Measurements from ENCODE around the gene CCDC34. TPM values are rescaled to one million over a fixed set of nuclear protein-coding genes. Genes with fewer than 3 reads are reported as not detected.

Gene CCDC34
- total and polyA plus RNA-seq, 2 of the 8 experiments (the other 6 are each of a cell fraction or from before 2014, with no cell fraction given) = 7.7 to 24.3 TPM

Other genes with a start within 250 kb of the CCDC34 start
- 57.6 and 61.7 TPM in 2 replicates for gene LGR4, start 109.6 kb upstream of the CCDC34 start, total RNA-seq (2021; fragmentation: NEBNext Ultra II Directional; extraction: Animal tissue kit (Norgen Biotek cat#: 25700))
- 21.9 and 26.6 TPM in 2 replicates for gene LGR4, start 109.6 kb upstream of the CCDC34 start, polyA plus RNA-seq (2011; rRNA removed)
- 41.7 and 42.7 TPM in 2 replicates for gene LIN7C, start 143.6 kb upstream of the CCDC34 start, total RNA-seq (2021; fragmentation: NEBNext Ultra II Directional; extraction: Animal tissue kit (Norgen Biotek cat#: 25700))
- gene LIN7C, start 143.6 kb upstream of the CCDC34 start, polyA plus RNA-seq (2011; rRNA removed) = 8.3 and 10.5 TPM in 2 replicates

Measured in H1 (cell line).